ENCODE data around the gene CCS. TPM values are rescaled to one million over a fixed set of nuclear protein-coding genes. Genes with fewer than 3 reads are reported as not detected.

CCS gene
- total and polyA plus RNA-seq, 2 of the 4 experiments (the other 2 are of a cell fraction), result 20.1 to 53.0 TPM

DNA sequence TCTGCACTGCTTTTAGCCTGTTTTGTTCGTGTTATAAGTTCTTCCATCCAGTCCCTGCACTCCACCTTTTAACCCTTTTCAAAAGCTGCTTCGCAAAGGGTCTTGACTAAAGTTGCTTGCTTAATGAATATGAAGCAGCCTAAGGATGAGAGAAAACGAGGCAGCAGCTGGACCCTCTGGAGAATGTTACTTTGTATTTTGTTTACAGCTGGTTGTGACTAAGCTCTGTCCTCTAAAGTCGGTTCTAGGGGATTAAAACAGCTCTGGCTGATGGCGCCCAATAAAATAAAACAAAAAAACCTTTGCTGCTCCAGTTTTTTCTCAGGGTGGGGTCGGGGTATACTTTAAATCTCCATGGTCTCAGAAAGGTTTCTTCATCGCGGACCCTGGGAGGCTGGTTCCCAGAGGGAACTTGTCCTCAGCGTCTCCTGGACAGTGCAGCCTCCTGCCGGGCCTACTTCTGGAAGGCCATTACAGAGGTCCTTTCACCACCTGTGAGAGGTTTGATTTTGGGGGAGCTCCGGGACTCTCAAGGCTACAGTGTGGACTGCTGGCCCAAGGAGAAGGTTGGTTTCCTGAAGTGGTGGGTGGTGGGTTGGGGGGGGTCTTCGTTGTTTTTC, 44.7 kb downstream of the CCS start:
- peaks cover 5 to 74% of the 10 kb centered on the region in 2 experiments; a peak in 2 of 4 replicates for H3K79me1 ChIP-seq (ENCODE audit: low read depth in 1 of 2, low read length in 2 of 2)
- peaks cover 17% of the 10 kb centered on the region for H3K4me1 ChIP-seq (ENCODE audit: control insufficient read depth, insufficient read depth, low read length)
- H2AFZ ChIP-seq (replicated peaks; ENCODE audit: low read length, poor library complexity), result peak overlapping the region; percentile 87
- no peaks in the 10 kb centered on the region for H3K27me3 ChIP-seq (ENCODE audit: control insufficient read depth, insufficient read depth, low read length)
- ATAC-seq (ENCODE audit: low read depth), result peak; percentile 2
- BruUV-seq (replicated peaks), result no TSS peak
- H2AK9ac ChIP-seq (replicated peaks; ENCODE audit: low read depth, low read length, poor library complexity), result peak overlapping the region; percentile 90
- H4K8ac ChIP-seq (ENCODE audit: low read depth in 2 of 2, low read length in 2 of 2), result peak overlapping the region; percentile 56 to 89; a peak in 2 of 4 replicates
- intact Hi-C loops (cut with micrococcal nuclease) (loop anchor here (2.0 kb wide), 2 partner anchors 21 to 91 kb away; partner anchors contain the start of genes ACTN3, RBM14 and ZDHHC24), dilution Hi-C loops (cut with HindIII; ENCODE audit: low sequenced_read_pairs, unreplicated experiment) (no loop called here), in situ Hi-C loops (cut with MboI; ENCODE audit: low sequenced_read_pairs) (no loop called here)
- POLR2A ChIA-PET (ENCODE audit: unreplicated experiment), result interaction anchor here (0.9 to 2.3 kb wide), 3 partner anchors 18 to 20 kb away, joined by 4 to 11 read pairs (median 7); no protein-coding TSS in a partner anchor
- peak overlapping the region; percentile 71 for H4K5ac ChIP-seq (ENCODE audit: low read depth, low read length)
- H3K4me2 ChIP-seq (ENCODE audit: low read depth, low read length), result peak overlapping the region; percentile 88
- peaks cover 19% of the 10 kb centered on the region for H3K36me3 ChIP-seq (ENCODE audit: control insufficient read depth, insufficient read depth, low read length)
- peak overlapping the region; percentile 42 for H3K4me3 ChIP-seq (ENCODE audit: insufficient read depth, low read depth, low read length)
- peak overlapping the region; percentile 64 for H3K9ac ChIP-seq (ENCODE audit: low read depth, low read length)
- peak; percentile 46 for DNase-seq
- peak overlapping the region; percentile 88; the same call in 1 of the 2 replicates for H3K14ac ChIP-seq (replicated peaks; ENCODE audit: low read depth, low read length)
- H3K56ac ChIP-seq (ENCODE audit: extremely low read depth, insufficient read depth, low read length), result no peak overlapping the region
- H3K23ac ChIP-seq (ENCODE audit: low read depth, low read length), result peak overlapping the region; percentile 59; the same call in 1 of the 2 replicates
- H4K20me1 ChIP-seq (ENCODE audit: insufficient read depth, low read length), result peaks cover 74% of the 10 kb centered on the region
- 0 out of 2 replicates have a peak, but pooled peaks cover 4% of the 10 kb centered on the region for H3K9me1 ChIP-seq (ENCODE audit: insufficient read depth, low read length)
- H2BK20ac ChIP-seq (ENCODE audit: low read depth, low read length), result no peak overlapping the region
- WGBS, 2 experiments (ENCODE audit: extremely low coverage in 2 of 2, insufficient read length in 1 of 2), result 0% methylated on average over 1 of the region's 12 CpGs; no CpG with 5 or more reads in 1 of the 2 experiments
- no peaks in the 10 kb centered on the region for H3K9me3 ChIP-seq (ENCODE audit: control insufficient read depth, insufficient read depth, low read length)
- peak overlapping the region; percentile 83 for H4K91ac ChIP-seq (ENCODE audit: insufficient read depth, low read depth, low read length)
- H3K27ac ChIP-seq (ENCODE audit: insufficient read depth, low read length), result peak overlapping the region; percentile 66
- CTCF ChIA-PET, result interaction anchor here (0.6 to 1.6 kb wide), 3 partner anchors 19 to 289 kb away, joined by 3 to 6 read pairs (median 5); partner anchors contain the start of genes CCDC87 and CCS
- H2BK120ac ChIP-seq (ENCODE audit: low read depth, low read length), result no peak overlapping the region
- peak overlapping the region; percentile 91 for H3K4ac ChIP-seq (ENCODE audit: low read depth, low read length)
- 0 out of 2 replicates have a peak overlapping the region, but pooled peaks have one; percentile 83 for H2AK5ac ChIP-seq (ENCODE audit: low read depth, low read length)
- no peak overlapping the region for H3K18ac ChIP-seq (ENCODE audit: low read depth, low read length)
- no peak for TF ChIP-seq CEBPB (IDR thresholded peaks at IDR 0.05; ENCODE audit: low read depth, low read length)
- TF ChIP-seq MAZ (IDR thresholded peaks at IDR 0.05; ENCODE audit: borderline replicate concordance, low read depth, low read length), result no peak
- no peak overlapping the region for H2BK15ac ChIP-seq (ENCODE audit: low read depth, low read length)
- H2BK5ac ChIP-seq (ENCODE audit: low read depth, low read length, poor library complexity, severe bottlenecking), result peak overlapping the region; percentile 21

Measured in IMR-90 (cell line).